Measurements from ENCODE around the gene MDFI.

- no peak for TF ChIP-seq POLR2A (IDR thresholded peaks at IDR 0.05; ENCODE audit: low read depth)
- TF ChIP-seq EP300 (IDR thresholded peaks at IDR 0.05) = no peak
These were observed 19.1 kb downstream of the MDFI start for GRCh38 chr6:41657131-41658094.

All from esophagus muscularis mucosa (tissue), 2 donors.